ENCODE measurements around the gene CCDC57. TPM values are rescaled to one million over a fixed set of nuclear protein-coding genes. Genes with fewer than 3 reads are reported as not detected.
"Not testable (repeated sequence)": the region's sequence is repeated elsewhere in the genome, so short reads cannot be mapped to it uniquely, and the experiment has no call there.

The CCDC57 gene
- total and polyA plus RNA-seq, 8 donors, result 19.6 to 176 (median 25.4) TPM

GRCh38 chr17:82256242-82256885, 43.7 kb upstream of the CCDC57 start:
- FAIRE-seq, result no peak
- ATAC-seq, result no peak
- no peak for TF ChIP-seq CTCF (IDR thresholded peaks at IDR 0.05)
- no peak overlapping the region for H3K4me3 ChIP-seq
- no peaks in the 10 kb centered on the region for H3K9me3 ChIP-seq
- H3K27ac ChIP-seq, result no peak overlapping the region
- intact Hi-C loops (cut with DNase I), result no loop called here
- no peaks in the 10 kb centered on the region for H3K4me1 ChIP-seq
- peaks cover 9 to 58% (median 22%) of the 10 kb centered on the region in 3 donors for H3K36me3 ChIP-seq
- H3K27me3 ChIP-seq, result no peaks in the 10 kb centered on the region
- DNase-seq, result no peak
- 93 to 95% methylated on average over 14 of the region's 14 CpGs for WGBS, 2 donors

- peak in 1 of 6 donors; percentile 52 for DNase-seq
- H3K9me3 ChIP-seq, result no peaks in the 10 kb centered on the region
- 85% methylated on average over 15 of the region's 15 CpGs for WGBS, 2 donors
- H3K4me3 ChIP-seq, result no peak overlapping the region
- peaks cover 14 to 58% (median 31%) of the 10 kb centered on the region in 3 donors for H3K36me3 ChIP-seq
- H3K27ac ChIP-seq, result no peak overlapping the region
- FAIRE-seq, result no peak
- intact Hi-C loops (cut with DNase I), result no loop called here
- no peaks in the 10 kb centered on the region for H3K4me1 ChIP-seq
- TF ChIP-seq CTCF (IDR thresholded peaks at IDR 0.05), result no peak
- no peaks in the 10 kb centered on the region for H3K27me3 ChIP-seq
- ATAC-seq, result no peak
These were observed 42.8 kb upstream of the CCDC57 start for GRCh38 chr17:82255402-82255972.

- 98 to 99% methylated on average over 33 of the region's 33 CpGs for WGBS, 2 donors
- H3K4me3 ChIP-seq; H3K9me3 ChIP-seq; ATAC-seq; intact Hi-C loops (cut with DNase I); H3K27ac ChIP-seq; H3K27me3 ChIP-seq; H3K4me1 ChIP-seq; FAIRE-seq: not testable (repeated sequence)
- DNase-seq, result peak in 1 of 6 donors; percentile 45
- H3K36me3 ChIP-seq, result peaks cover 14 to 66% (median 38%) of the 10 kb centered on the region in 3 donors
These were observed 42.1 kb upstream of the CCDC57 start for GRCh38 chr17:82254746-82255145.

GRCh38 chr17:82254096-82254495, 41.5 kb upstream of the CCDC57 start:
- intact Hi-C loops (cut with DNase I); H3K9me3 ChIP-seq; FAIRE-seq; ATAC-seq; H3K4me1 ChIP-seq; H3K27me3 ChIP-seq; H3K4me3 ChIP-seq; H3K27ac ChIP-seq: not testable (repeated sequence)
- WGBS, 2 donors, result 98% methylated on average over 39 of the region's 39 CpGs
- DNase-seq, result peak in 1 of 6 donors; percentile 25
- peaks cover 14 to 66% (median 45%) of the 10 kb centered on the region in 3 donors for H3K36me3 ChIP-seq

GRCh38 chr17:82253179-82253544, 40.5 kb upstream of the CCDC57 start:
- no peak for ATAC-seq
- 94 to 97% methylated on average over 12 of the region's 12 CpGs for WGBS, 2 donors
- H3K36me3 ChIP-seq, result peaks cover 15 to 66% (median 54%) of the 10 kb centered on the region in 3 donors
- FAIRE-seq, result no peak
- no peaks in the 10 kb centered on the region for H3K4me1 ChIP-seq
- no peaks in the 10 kb centered on the region for H3K27me3 ChIP-seq
- no peaks in the 10 kb centered on the region for H3K9me3 ChIP-seq
- TF ChIP-seq CTCF (IDR thresholded peaks at IDR 0.05), result no peak
- no peak overlapping the region for H3K27ac ChIP-seq
- no peak overlapping the region for H3K4me3 ChIP-seq
- intact Hi-C loops (cut with DNase I), result no loop called here
- no peak for DNase-seq
